ENCODE results near the gene C19orf12.

DNA sequence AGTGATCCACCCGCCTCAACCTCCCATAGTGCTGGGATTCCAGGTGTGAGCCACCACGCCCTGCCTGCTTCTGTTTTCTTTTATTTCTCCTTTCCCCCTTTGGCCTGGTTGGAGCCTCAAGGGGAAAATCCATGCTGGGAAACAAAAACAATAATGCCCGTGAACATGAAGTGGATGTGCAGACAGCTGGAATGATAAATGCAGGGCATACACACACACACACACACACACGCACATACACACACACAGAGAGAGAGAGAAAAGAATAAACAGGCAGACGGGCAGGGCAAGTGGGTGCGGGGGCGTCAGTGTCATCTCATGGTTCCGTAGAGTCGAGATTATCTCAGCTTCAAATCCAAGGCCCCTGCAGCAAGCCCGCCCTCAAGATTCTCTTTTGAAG is 54.2 kb downstream of the C19orf12 start:
- TF ChIP-seq, protein P1, sequence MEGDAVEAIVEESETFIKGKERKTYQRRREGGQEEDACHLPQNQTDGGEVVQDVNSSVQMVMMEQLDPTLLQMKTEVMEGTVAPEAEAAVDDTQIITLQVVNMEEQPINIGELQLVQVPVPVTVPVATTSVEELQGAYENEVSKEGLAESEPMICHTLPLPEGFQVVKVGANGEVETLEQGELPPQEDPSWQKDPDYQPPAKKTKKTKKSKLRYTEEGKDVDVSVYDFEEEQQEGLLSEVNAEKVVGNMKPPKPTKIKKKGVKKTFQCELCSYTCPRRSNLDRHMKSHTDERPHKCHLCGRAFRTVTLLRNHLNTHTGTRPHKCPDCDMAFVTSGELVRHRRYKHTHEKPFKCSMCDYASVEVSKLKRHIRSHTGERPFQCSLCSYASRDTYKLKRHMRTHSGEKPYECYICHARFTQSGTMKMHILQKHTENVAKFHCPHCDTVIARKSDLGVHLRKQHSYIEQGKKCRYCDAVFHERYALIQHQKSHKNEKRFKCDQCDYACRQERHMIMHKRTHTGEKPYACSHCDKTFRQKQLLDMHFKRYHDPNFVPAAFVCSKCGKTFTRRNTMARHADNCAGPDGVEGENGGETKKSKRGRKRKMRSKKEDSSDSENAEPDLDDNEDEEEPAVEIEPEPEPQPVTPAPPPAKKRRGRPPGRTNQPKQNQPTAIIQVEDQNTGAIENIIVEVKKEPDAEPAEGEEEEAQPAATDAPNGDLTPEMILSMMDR (IDR thresholded peaks at IDR 0.05), result no peak
- TF ChIP-seq ZFX (IDR thresholded peaks at IDR 0.05; ENCODE audit: borderline replicate concordance), result no peak

All from 22Rv1 (cell line).